Testis (tissue), 3 donors: ENCODE data around the gene OR1C1. TPM values are rescaled to one million over a fixed set of nuclear protein-coding genes. Genes with fewer than 3 reads are reported as not detected.
"Not testable (repeated sequence)": the region's sequence is repeated elsewhere in the genome, so short reads cannot be mapped to it uniquely, and the experiment has no call there.

Experiments
- DNase-seq: peaks from one replicate; pipeline ENCODE4 v3.0.0-alpha.2; 2019
- H3K27ac ChIP-seq, 2 donors: fragments of 200-600 bp; sonication (generic); one replicate each; pipeline ENCODE4 v1.5.1; 2019
- H3K27me3 ChIP-seq: fragments of 200-600 bp; sonication (generic); one replicate; pipeline ENCODE4 v1.5.1; 2019
- H3K36me3 ChIP-seq: fragments of 200-600 bp; sonication (generic); one replicate; pipeline ENCODE4 v1.5.1; 2017; ENCODE audit warnings: low read depth; ENCODE audit errors: missing control alignments
- H3K4me1 ChIP-seq: fragments of 200-600 bp; sonication (generic); one replicate; pipeline ENCODE4 v1.5.1; 2019
- H3K4me3 ChIP-seq, 2 donors: fragments of 200-600 bp; sonication (generic); one replicate each; pipeline ENCODE4 v1.5.1; 2017 to 2019
- H3K9me3 ChIP-seq: fragments of 200-600 bp; sonication (generic); one replicate; pipeline ENCODE4 v1.5.1; 2017
- POLR2A ChIP-seq: fragments of 450-650 bp; IDR thresholded peaks from one replicate; pipeline ENCODE4 v1.6.1; 2017; ENCODE audit warnings: antibody characterized with exemption, mild to moderate bottlenecking, moderate library complexity
- WGBS, 2 donors: methylation state at CpG; one replicate each; pipeline ENCODE4 v1.1.5; 2018; 5-methylcytosine and 5-hydroxymethylcytosine counted together
- intact Hi-C: fragments of 100-400 bp; cut with DNase I; formaldehyde crosslinking; loops from one replicate; pipeline ENCODE4 v1.15.1; 2023; ENCODE audit warnings: low total_unique reads
- polyA plus RNA-seq: library from polyadenylated mRNA; stranded (reverse); fragments of 350-450 nt; fragmentation: Illumina TruSeq; extraction: RNeasy Lipid Tissue Mini Kit (QIAGEN cat#74804); gene quantifications from one replicate; pipeline ENCODE4 v1.2.3, GENCODE V29; 2014; ENCODE audit warnings: low read depth, low replicate concordance; ENCODE audit not compliant: insufficient read depth
- total RNA-seq, 2 donors: library from RNA; depleted of rRNA; stranded (reverse); fragments of >200 nt; gene quantifications; one replicate each; pipeline ENCODE4 v1.2.3, GENCODE V29; 2016
- TF ChIP-seq, protein P1 (sequence below), 3 experiments: fragments of 450-650 bp in 2 of 3; fragments of 200-600 bp in 1 of 3; sonication (generic) in 1 of 3; IDR thresholded peaks; one replicate each; pipeline ENCODE4 v1.5.1; 2016 to 2019; ENCODE audit warnings: antibody characterized with exemption in 3 of 3, mild to moderate bottlenecking in 2 of 3, moderate library complexity in 1 of 3

Gene OR1C1
- total and polyA plus RNA-seq, 3 donors from 2014 or later = not detected

DNA sequence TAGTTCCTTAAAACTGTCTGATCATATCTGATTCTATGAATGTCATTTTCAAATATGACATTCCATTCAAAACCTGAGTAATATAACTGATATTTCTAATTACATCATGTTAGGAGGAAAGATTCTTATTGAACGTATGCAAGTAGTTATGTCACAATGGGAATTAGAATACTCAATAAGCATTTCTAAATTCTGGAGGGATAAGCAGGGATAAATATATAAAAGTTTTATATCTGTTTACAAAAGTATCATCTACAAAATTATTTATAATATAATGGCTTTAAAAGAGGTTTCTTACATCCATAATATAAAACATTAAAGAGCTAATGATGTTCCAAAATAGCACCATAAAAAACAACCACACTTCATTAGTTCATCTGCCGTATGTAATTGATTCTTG lies 12.3 kb downstream of the OR1C1 start, which contains the start of gene OR14A2:
TSS of gene OR14A2 (minus strand) at position 101 of the 400 bp plus-strand sequence.
- Histone ChIP-seq H3K36me3 (no peaks in the 10 kb centered on the region), H3K9me3 (no peaks in the 10 kb centered on the region), H3K27ac (no peak within 1 kb of the TSS), H3K4me1 (no peaks in the 10 kb centered on the region), H3K27me3 (no peaks in the 10 kb centered on the region), H3K4me3 (no peak within 1 kb of the TSS)
- TF ChIP-seq, protein P1, sequence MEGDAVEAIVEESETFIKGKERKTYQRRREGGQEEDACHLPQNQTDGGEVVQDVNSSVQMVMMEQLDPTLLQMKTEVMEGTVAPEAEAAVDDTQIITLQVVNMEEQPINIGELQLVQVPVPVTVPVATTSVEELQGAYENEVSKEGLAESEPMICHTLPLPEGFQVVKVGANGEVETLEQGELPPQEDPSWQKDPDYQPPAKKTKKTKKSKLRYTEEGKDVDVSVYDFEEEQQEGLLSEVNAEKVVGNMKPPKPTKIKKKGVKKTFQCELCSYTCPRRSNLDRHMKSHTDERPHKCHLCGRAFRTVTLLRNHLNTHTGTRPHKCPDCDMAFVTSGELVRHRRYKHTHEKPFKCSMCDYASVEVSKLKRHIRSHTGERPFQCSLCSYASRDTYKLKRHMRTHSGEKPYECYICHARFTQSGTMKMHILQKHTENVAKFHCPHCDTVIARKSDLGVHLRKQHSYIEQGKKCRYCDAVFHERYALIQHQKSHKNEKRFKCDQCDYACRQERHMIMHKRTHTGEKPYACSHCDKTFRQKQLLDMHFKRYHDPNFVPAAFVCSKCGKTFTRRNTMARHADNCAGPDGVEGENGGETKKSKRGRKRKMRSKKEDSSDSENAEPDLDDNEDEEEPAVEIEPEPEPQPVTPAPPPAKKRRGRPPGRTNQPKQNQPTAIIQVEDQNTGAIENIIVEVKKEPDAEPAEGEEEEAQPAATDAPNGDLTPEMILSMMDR (IDR thresholded peaks at IDR 0.05) = no peak
- no peak for TF ChIP-seq POLR2A
- DNase-seq = no peak
- intact Hi-C loops = no loop called here
- 92 to 94% methylated on average over 2 of the region's 2 CpGs for WGBS, 2 donors

DNA sequence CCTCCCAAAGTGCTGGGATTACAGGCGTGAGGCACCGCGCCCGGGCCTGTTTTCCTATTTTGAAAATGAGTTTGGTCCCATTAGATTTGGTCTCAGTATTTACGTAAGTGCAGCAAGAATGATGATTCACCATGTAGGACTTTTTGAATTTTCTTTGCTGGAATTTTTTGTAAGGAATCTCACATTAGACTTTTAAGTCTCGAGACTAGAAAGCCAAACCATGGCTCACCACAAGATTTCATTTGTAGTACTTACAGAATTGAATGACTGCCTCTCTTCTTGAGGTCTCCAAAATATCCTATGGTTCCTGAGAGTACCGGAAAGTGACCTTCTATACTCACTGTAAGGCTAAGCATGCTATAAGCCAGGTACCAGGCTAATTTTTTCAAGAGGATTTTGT lies 12.7 kb downstream of the OR1C1 start:
- WGBS, 2 donors = 83 to 91% methylated on average over 7 of the region's 7 CpGs
- Histone ChIP-seq H3K4me1 (no peaks in the 10 kb centered on the region), H3K27me3 (no peaks in the 10 kb centered on the region), H3K9me3 (no peaks in the 10 kb centered on the region), H3K4me3 (no peak overlapping the region), H3K27ac (no peak overlapping the region), H3K36me3 (no peaks in the 10 kb centered on the region)
- no peak for TF ChIP-seq POLR2A
- TF ChIP-seq, protein P1 (IDR thresholded peaks at IDR 0.05) = no peak
- intact Hi-C loops = no loop called here
- DNase-seq = no peak

DNA sequence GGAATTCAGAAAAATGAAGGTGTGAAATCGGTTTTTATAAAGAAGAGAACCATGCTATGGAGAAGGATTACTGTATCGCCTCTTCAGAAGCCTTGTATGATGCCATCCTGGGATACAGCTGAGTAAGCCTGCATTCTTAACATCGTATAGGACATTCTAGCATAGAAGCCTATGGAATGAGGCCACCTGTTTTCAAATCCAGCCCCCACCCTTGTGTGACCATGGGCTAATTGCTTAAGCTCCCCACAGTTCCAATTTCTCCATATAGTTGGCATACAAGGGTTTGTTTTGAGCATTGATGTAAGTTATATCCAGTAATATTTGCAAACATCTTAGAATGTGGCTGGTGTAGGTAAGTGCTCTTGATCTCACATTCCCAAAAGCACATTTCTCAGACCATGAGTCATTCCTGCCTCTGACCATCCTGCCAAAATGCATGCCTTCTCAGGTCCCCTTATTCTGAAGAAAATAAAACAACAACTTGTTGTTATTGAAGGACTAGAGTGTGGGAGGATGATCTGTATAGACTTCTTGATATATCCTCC lies 13.9 kb downstream of the OR1C1 start:
- 80 to 95% methylated on average over 3 of the region's 3 CpGs for WGBS, 2 donors
- H3K27me3 ChIP-seq = no peaks in the 10 kb centered on the region

DNA sequence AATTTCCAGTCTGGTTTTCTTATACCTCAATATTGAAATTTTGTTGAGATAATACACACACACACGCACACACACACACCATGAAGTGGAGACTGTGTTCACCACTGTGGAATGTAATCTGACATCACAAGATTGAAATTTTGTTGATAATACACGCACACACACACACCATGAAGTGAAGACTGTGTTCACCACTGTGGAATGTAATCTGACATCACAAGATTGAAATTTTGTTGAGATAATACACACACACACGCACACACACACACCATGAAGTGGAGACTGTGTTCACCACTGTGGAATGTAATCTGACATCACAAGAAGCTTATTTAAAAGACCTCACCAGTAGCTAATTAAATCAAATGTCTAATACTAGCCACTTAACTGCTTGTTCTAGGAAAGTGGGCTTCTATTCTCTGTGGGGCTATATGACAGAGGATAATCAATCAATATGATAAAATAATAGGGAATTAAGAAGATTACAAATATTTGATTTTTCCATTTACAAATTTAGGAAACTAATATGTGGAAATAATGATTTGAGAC lies 18.1 kb downstream of the OR1C1 start:
- H3K27me3 ChIP-seq, intact Hi-C loops, H3K4me1 ChIP-seq, H3K4me3 ChIP-seq, DNase-seq, H3K36me3 ChIP-seq, H3K9me3 ChIP-seq, H3K27ac ChIP-seq: not testable (repeated sequence)
- 62 to 74% methylated on average over 3 of the region's 3 CpGs for WGBS, 2 donors

More for the DNA sequence above, 13.9 kb downstream of the OR1C1 start:
- TF ChIP-seq POLR2A = no peak
- TF ChIP-seq, protein P1 (IDR thresholded peaks at IDR 0.05) = no peak
- H3K27ac ChIP-seq = no peak overlapping the region
- intact Hi-C loops = no loop called here
- no peaks in the 10 kb centered on the region for H3K36me3 ChIP-seq
- H3K4me1 ChIP-seq = no peaks in the 10 kb centered on the region
- no peak for DNase-seq
- H3K4me3 ChIP-seq = no peak overlapping the region
- no peaks in the 10 kb centered on the region for H3K9me3 ChIP-seq

DNA sequence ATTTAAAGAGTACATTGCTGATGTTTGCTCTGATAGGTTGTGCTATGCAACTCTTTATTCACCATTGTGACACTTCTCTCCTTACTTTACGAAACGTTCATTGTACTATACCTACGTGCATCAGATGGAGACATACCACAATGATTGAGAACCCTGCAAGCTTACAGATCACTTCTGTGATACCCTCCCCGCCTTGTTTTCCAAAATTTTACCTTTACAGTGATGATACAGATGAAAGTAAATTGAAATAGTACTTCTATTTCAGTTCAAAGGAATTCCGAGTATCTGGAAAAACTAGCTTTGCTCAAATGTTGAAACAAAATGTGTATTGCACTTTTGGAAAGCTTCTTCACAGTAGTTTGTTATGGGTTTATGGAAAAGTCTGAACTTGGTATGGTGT lies 18.6 kb downstream of the OR1C1 start:
- Histone ChIP-seq H3K9me3 (no peaks in the 10 kb centered on the region), H3K36me3 (no peaks in the 10 kb centered on the region), H3K4me1 (no peaks in the 10 kb centered on the region), H3K27ac (no peak overlapping the region), H3K4me3 (no peak overlapping the region), H3K27me3 (no peaks in the 10 kb centered on the region)
- no peak for TF ChIP-seq POLR2A
- TF ChIP-seq, protein P1 (IDR thresholded peaks at IDR 0.05) = no peak
- intact Hi-C loops = no loop called here
- no peak for DNase-seq
- 86% methylated on average over 5 of the region's 5 CpGs for WGBS, 2 donors
